GM23338 (cell line): ENCODE results near the gene PGLYRP2. TPM values are rescaled to one million over a fixed set of nuclear protein-coding genes. Genes with fewer than 3 reads are reported as not detected.

ENCODE experiments used
- ATAC-seq: fragments of 200-7000 bp; cut with Tn5 transposase; 3 replicates; pipeline ENCODE4 v1.9.1; 2020
- DNase-seq: peaks from one replicate; pipeline ENCODE4 v3.0.0-alpha.2; 2015; ENCODE audit warnings: low spot score
- H2AFZ ChIP-seq: fragments of 200-600 bp; sonication (generic); 2 replicates; pipeline ENCODE4 v1.8.0; 2016; ENCODE audit warnings: antibody characterized with exemption, mild to moderate bottlenecking, moderate library complexity
- H3F3A ChIP-seq: fragments of 200-600 bp; sonication (generic); replicated peaks from 2 replicates; pipeline ENCODE4 v1.8.0; 2017; ENCODE audit warnings: antibody characterized with exemption, mixed run types, low read depth
- H3K27ac ChIP-seq: fragments of 200-600 bp; sonication (generic); 2 replicates; pipeline ENCODE4 v1.6.1; 2016; ENCODE audit warnings: low read depth
- H3K27me3 ChIP-seq: fragments of 200-600 bp; sonication (generic); 2 replicates; pipeline ENCODE4 v1.8.0; 2016; ENCODE audit warnings: mild to moderate bottlenecking, mixed run types, moderate library complexity; ENCODE audit not compliant: insufficient read depth
- H3K36me3 ChIP-seq: fragments of 200-600 bp; sonication (generic); 2 replicates; pipeline ENCODE4 v1.8.0; 2016; ENCODE audit warnings: mild to moderate bottlenecking; ENCODE audit not compliant: insufficient read depth
- H3K4me1 ChIP-seq: fragments of 200-600 bp; sonication (generic); 2 replicates; pipeline ENCODE4 v1.8.0; 2016; ENCODE audit warnings: mild to moderate bottlenecking, moderate library complexity; ENCODE audit not compliant: insufficient read depth
- H3K4me2 ChIP-seq: fragments of 200-600 bp; sonication (generic); 2 replicates; pipeline ENCODE4 v1.7.1; 2017; ENCODE audit warnings: mixed run types
- H3K4me3 ChIP-seq: fragments of 200-600 bp; sonication (generic); 2 replicates; pipeline ENCODE4 v1.6.1; 2016; ENCODE audit warnings: mixed run types
- H3K79me2 ChIP-seq: fragments of 200-600 bp; sonication (generic); replicated peaks from 2 replicates; pipeline ENCODE4 v1.8.0; 2017; ENCODE audit warnings: mild to moderate bottlenecking; ENCODE audit not compliant: insufficient read depth
- H3K9me2 ChIP-seq: fragments of 200-600 bp; sonication (generic); 2 replicates; pipeline ENCODE4 v1.8.0; 2017; ENCODE audit not compliant: insufficient read depth
- H4K20me1 ChIP-seq: fragments of 200-600 bp; sonication (generic); replicated peaks from 2 replicates; pipeline ENCODE4 v1.8.0; 2017; ENCODE audit warnings: mild to moderate bottlenecking; ENCODE audit not compliant: insufficient read depth
- H3K27ac Mint-ChIP-seq: 2 replicates; pipeline ENCODE4 v1.8.0; 2020; ENCODE audit warnings: inconsistent platforms, mild to moderate bottlenecking, moderate library complexity, mixed read lengths
- H3K27me3 Mint-ChIP-seq: 3 replicates; pipeline ENCODE4 v1.8.0; 2022; ENCODE audit warnings: low read depth, mild to moderate bottlenecking, moderate library complexity, mixed read lengths, inconsistent platforms; ENCODE audit not compliant: insufficient read depth, poor library complexity
- H3K36me3 Mint-ChIP-seq: 3 replicates; pipeline ENCODE4 v1.8.0; 2021; ENCODE audit warnings: low read depth, mild to moderate bottlenecking, inconsistent platforms, moderate library complexity, mixed read lengths
- H3K4me1 Mint-ChIP-seq: 3 replicates; pipeline ENCODE4 v1.8.0; 2020; ENCODE audit warnings: mild to moderate bottlenecking, inconsistent platforms, mixed read lengths
- H3K4me3 Mint-ChIP-seq: 3 replicates; pipeline ENCODE4 v1.8.0; 2021; ENCODE audit warnings: moderate library complexity, mild to moderate bottlenecking, inconsistent platforms, mixed read lengths
- H3K9me3 Mint-ChIP-seq: 3 replicates; pipeline ENCODE4 v1.8.0; 2020; ENCODE audit warnings: moderate library complexity, mild to moderate bottlenecking, inconsistent platforms, mixed read lengths
- ETS1 ChIP-seq: IDR thresholded peaks from 2 replicates; pipeline ENCODE4 v1.6.1; 2016; ENCODE audit warnings: antibody characterized with exemption
- EZH2 ChIP-seq: fragments of 200-600 bp; sonication (generic); IDR thresholded peaks from one replicate; pipeline ENCODE4 v1.8.0; 2017; ENCODE audit warnings: antibody characterized with exemption, mild to moderate bottlenecking, low read depth; ENCODE audit not compliant: unreplicated experiment
- JUNB ChIP-seq: IDR thresholded peaks from one replicate; pipeline ENCODE4 v1.6.1; 2016; ENCODE audit warnings: antibody characterized with exemption; ENCODE audit not compliant: unreplicated experiment
- REST ChIP-seq: IDR thresholded peaks from one replicate; pipeline ENCODE4 v1.6.1; 2018; ENCODE audit warnings: antibody characterized with exemption; ENCODE audit not compliant: unreplicated experiment
- ZNF462 ChIP-seq: fragments of 250-450 bp; sonication (Bioruptor Pico); IDR thresholded peaks from 2 replicates; pipeline ENCODE4 v1.5.0; 2020; ENCODE audit warnings: mild to moderate bottlenecking, moderate library complexity
- polyA plus RNA-seq: library from polyadenylated mRNA; unstranded; fragments of >200 nt; fragmentation: Nextera tagmentation; extraction: Ambion mirVana; gene quantifications from 2 replicates; pipeline ENCODE4 v1.2.1, GENCODE V29; 2016
- total RNA-seq: library from RNA; depleted of rRNA; stranded (reverse); fragments of >200 nt; shearing (Covaris generic); gene quantifications from 2 replicates; pipeline ENCODE4 v1.2.3, GENCODE V29; 2014

PGLYRP2 gene
- total and polyA plus RNA-seq, 2 experiments from 2014 or later, result not detected

GRCh38 chr19:15501596-15501995, 22.3 kb upstream of the PGLYRP2 start:
- Histone ChIP-seq H3K27me3 (no peaks in the 10 kb centered on the region), H2AFZ (no peak overlapping the region), H3K79me2 (no peaks in the 10 kb centered on the region), H3K36me3 (no peaks in the 10 kb centered on the region), H3F3A (no peaks in the 10 kb centered on the region), H3K9me2 (no peaks in the 10 kb centered on the region), H4K20me1 (no peaks in the 10 kb centered on the region), H3K27ac (no peak overlapping the region), H3K4me2 (no peak overlapping the region), H3K4me1 (no peaks in the 10 kb centered on the region), H3K4me3 (no peak overlapping the region)
- Mint-ChIP-seq H3K27ac (no peak overlapping the region), H3K36me3 (peaks cover 34% of the 10 kb centered on the region), H3K27me3 (peaks cover 6% of the 10 kb centered on the region), H3K4me1 (no peaks in the 10 kb centered on the region), H3K9me3 (peaks cover 86% of the 10 kb centered on the region), H3K4me3 (no peak overlapping the region)
- no peak for DNase-seq
- ATAC-seq, result no peak
- TF ChIP-seq ETS1 (no peak), JUNB (no peak), EZH2 (no peak), REST (no peak), ZNF462 (CRISPR knock-in tag) (no peak)
